Measurements from ENCODE around the gene MAGI2. TPM values are rescaled to one million over a fixed set of nuclear protein-coding genes. Genes with fewer than 3 reads are reported as not detected.

Gene MAGI2
- total RNA-seq (2014; rRNA removed; shearing (Covaris generic)) (4.1 and 8.1 TPM in 2 replicates), polyA plus RNA-seq (2016; fragmentation: Nextera tagmentation; extraction: Ambion mirVana) (2.2 and 3.5 TPM in 2 replicates)

DNA sequence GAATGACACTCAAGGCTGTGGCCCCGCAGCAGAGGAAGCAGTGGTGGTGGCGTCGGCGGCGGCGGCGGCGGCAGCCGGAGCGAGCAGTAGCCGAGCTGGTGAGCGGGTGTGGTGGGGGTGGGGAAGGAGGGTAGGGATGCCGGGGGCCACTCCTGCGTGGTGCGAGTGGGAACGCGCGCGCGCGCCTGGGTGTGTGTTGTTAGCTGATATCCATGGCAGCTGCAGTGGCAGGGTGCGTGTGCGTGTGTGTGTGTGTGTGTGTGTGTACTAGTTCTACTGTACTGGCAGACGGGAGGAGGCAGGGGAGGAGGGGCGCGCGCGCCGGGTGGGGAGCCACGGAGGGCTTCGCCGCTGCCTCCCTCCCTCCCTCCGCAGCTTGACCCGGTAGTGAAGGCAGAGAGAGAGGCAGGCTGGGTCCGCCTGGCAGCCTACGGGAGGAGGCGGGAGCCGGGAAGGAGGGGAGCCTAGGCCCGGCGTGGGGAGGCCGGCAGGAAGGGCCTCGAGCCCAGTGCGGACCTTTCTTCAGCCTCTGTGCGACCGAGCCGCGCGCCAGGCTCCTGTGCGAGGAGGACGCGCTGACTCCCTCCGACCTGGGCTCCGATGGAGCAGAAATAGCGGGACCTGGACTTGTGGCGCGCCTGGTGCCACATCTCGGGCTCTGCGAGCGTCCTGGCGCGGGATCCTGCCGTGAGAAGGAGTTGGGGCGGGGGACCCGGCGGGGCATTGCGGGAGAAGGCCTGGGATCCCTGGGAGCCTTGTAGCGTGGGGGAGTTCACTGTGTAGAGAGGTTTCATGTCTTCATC is at the start of gene MAGI2:
Gene MAGI2, minus strand, starts transcription at position 110 of the 803 bp plus-strand sequence. CDS start 347 bp downstream, outside the sequence.
- peak within 1 kb of the TSS; percentile 91 for H2AFZ ChIP-seq
- H3K36me3 ChIP-seq (ENCODE audit: low read depth): no peaks in the 10 kb centered on the region
- no peaks in the 10 kb centered on the region for H3K9me3 ChIP-seq (ENCODE audit: low read depth)
- in situ Hi-C loops (cut with MboI): no loop called here
- no peaks in the 10 kb centered on the region for H3K27me3 ChIP-seq (replicated peaks; ENCODE audit: insufficient read depth)
- H3K4me1 ChIP-seq (ENCODE audit: insufficient read depth): peaks cover 26% of the 10 kb centered on the region
- H3K4me3 ChIP-seq: peak within 1 kb of the TSS; percentile 83
- H3K27ac ChIP-seq: peak within 1 kb of the TSS; percentile 87
- TF ChIP-seq EZH2 (IDR thresholded peaks at IDR 0.05; ENCODE audit: insufficient read depth, poor library complexity, severe bottlenecking) (no peak), EZH2phosphoT487 (IDR thresholded peaks at IDR 0.05; ENCODE audit: insufficient read depth, low read depth) (no peak)
- WGBS, 2 experiments (ENCODE audit: low coverage in 1 of 2, low lambda C conversion rate in 2 of 2, missing lambda C conversion rate in 2 of 2): 1 to 2% methylated on average over 30 to 56 of the region's 67 CpGs
- H3F3A ChIP-seq (ENCODE audit: insufficient read depth): peaks cover 21% of the 10 kb centered on the region
- H3K9ac ChIP-seq: peak within 1 kb of the TSS; percentile 93
- H3K9me2 ChIP-seq (ENCODE audit: insufficient read depth): no peaks in the 10 kb centered on the region
- peaks cover 89% of the 10 kb centered on the region for H3K79me2 ChIP-seq (ENCODE audit: insufficient read depth)
- DNase-seq: peak; percentile 83
- peak within 1 kb of the TSS; percentile 100 for H3K4me2 ChIP-seq (ENCODE audit: unreplicated experiment)
- H4K20me1 ChIP-seq (ENCODE audit: insufficient read depth): no peaks in the 10 kb centered on the region

DNA sequence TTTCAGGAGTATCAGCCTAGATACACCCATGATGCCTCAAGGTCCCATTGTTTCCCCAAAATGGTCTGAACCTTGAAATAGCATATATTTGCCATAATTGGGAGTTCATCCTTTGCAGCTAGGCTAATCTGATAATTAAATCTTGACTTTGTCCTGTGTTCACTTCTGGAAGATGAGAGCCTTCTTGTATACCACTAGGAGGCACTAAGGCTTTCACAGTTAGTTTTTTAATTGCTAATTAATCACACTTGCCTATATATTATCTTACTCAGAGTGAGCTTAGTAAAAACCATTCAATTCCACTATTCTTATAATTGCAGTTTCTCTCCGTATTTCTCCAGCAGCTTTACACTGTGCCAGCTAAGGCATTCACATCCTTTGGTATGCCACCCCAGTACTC is 48.7 kb upstream of the MAGI2 start:
- H3K9ac ChIP-seq: no peak overlapping the region
- TF ChIP-seq EZH2 (IDR thresholded peaks at IDR 0.05; ENCODE audit: insufficient read depth, poor library complexity, severe bottlenecking) (no peak), EZH2phosphoT487 (IDR thresholded peaks at IDR 0.05; ENCODE audit: insufficient read depth, low read depth) (no peak)
- no peaks in the 10 kb centered on the region for H3K36me3 ChIP-seq (ENCODE audit: low read depth)
- no peaks in the 10 kb centered on the region for H3K79me2 ChIP-seq (ENCODE audit: insufficient read depth)
- no peak for DNase-seq
- H4K20me1 ChIP-seq (ENCODE audit: insufficient read depth): no peaks in the 10 kb centered on the region
- H3K4me3 ChIP-seq: no peak overlapping the region
- H3K4me1 ChIP-seq (ENCODE audit: insufficient read depth): peaks cover 20% of the 10 kb centered on the region
- H3K27me3 ChIP-seq (replicated peaks; ENCODE audit: insufficient read depth): no peaks in the 10 kb centered on the region
- WGBS, 2 experiments (ENCODE audit: low coverage in 1 of 2, low lambda C conversion rate in 2 of 2, missing lambda C conversion rate in 2 of 2): 65 to 73% methylated on average over 1 of the region's 1 CpG
- no peaks in the 10 kb centered on the region for H3K9me2 ChIP-seq (ENCODE audit: insufficient read depth)
- no peak overlapping the region for H2AFZ ChIP-seq
- H3K27ac ChIP-seq: no peak overlapping the region
- no peak overlapping the region for H3K4me2 ChIP-seq (ENCODE audit: unreplicated experiment)
- peaks cover 6% of the 10 kb centered on the region; the same call in 1 of the 2 replicates for H3F3A ChIP-seq (ENCODE audit: insufficient read depth)
- in situ Hi-C loops (cut with MboI): no loop called here
- H3K9me3 ChIP-seq (ENCODE audit: low read depth): no peaks in the 10 kb centered on the region

DNA sequence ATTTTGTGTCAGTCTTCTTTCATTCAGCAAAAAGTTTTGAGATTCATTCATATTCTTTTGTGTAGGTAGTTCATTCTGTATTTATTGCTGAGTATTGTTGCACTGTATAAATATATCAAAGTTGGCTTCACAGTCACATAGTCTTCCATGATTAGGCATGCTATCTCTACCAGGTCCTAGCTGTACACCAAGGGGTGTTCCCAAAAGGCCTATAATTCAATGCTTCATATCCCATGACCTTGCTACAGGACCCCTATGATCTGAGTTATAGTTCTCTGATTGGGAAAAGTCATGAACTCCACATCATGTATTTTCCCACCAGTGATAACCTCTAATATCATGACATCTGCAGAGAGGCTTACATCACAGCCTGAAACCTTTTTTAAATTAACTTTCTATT is 47.3 kb upstream of the MAGI2 start:
- Histone ChIP-seq H3K27ac (no peak overlapping the region), H3K27me3 (replicated peaks; ENCODE audit: insufficient read depth) (no peaks in the 10 kb centered on the region), H3F3A (ENCODE audit: insufficient read depth) (peaks cover 11% of the 10 kb centered on the region), H3K4me2 (ENCODE audit: unreplicated experiment) (no peak overlapping the region), H3K9me2 (ENCODE audit: insufficient read depth) (no peaks in the 10 kb centered on the region), H3K4me1 (ENCODE audit: insufficient read depth) (peaks cover 15% of the 10 kb centered on the region), H3K79me2 (ENCODE audit: insufficient read depth) (no peaks in the 10 kb centered on the region), H3K4me3 (no peak overlapping the region), H2AFZ (no peak overlapping the region), H4K20me1 (ENCODE audit: insufficient read depth) (no peaks in the 10 kb centered on the region), H3K36me3 (ENCODE audit: low read depth) (no peaks in the 10 kb centered on the region), H3K9me3 (ENCODE audit: low read depth) (no peaks in the 10 kb centered on the region), H3K9ac (no peak overlapping the region)
- DNase-seq: no peak
- TF ChIP-seq EZH2 (IDR thresholded peaks at IDR 0.05; ENCODE audit: insufficient read depth, poor library complexity, severe bottlenecking) (no peak), EZH2phosphoT487 (IDR thresholded peaks at IDR 0.05; ENCODE audit: insufficient read depth, low read depth) (no peak)
- in situ Hi-C loops (cut with MboI): no loop called here

DNA sequence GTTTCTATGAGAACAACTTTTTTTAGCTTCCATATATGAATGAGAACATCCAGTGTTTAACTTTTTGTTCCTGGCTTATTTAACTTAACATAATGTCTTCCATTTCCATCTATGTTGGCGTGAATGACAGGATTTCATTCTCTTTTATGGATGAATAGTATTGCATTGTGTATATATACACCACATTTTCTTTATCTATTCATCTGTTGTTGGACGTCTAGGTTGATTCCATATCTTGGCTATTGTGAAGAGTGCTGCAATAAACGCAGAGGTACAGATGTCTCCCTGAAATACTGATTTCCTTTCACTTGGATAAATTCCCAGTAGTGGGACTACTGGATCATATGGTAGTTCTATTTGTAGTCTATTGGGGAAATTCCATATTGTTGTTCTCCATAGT is 44.3 kb upstream of the MAGI2 start:
- Histone ChIP-seq H3K27me3 (replicated peaks; ENCODE audit: insufficient read depth) (no peaks in the 10 kb centered on the region), H3K9me3 (ENCODE audit: low read depth) (no peaks in the 10 kb centered on the region), H3K4me3 (no peak overlapping the region), H3K79me2 (ENCODE audit: insufficient read depth) (no peaks in the 10 kb centered on the region), H3K9me2 (ENCODE audit: insufficient read depth) (no peaks in the 10 kb centered on the region), H3K27ac (no peak overlapping the region), H3K36me3 (ENCODE audit: low read depth) (no peaks in the 10 kb centered on the region), H2AFZ (no peak overlapping the region), H3F3A (ENCODE audit: insufficient read depth) (peaks cover 23% of the 10 kb centered on the region), H3K9ac (no peak overlapping the region), H3K4me2 (ENCODE audit: unreplicated experiment) (no peak overlapping the region), H4K20me1 (ENCODE audit: insufficient read depth) (no peaks in the 10 kb centered on the region), H3K4me1 (ENCODE audit: insufficient read depth) (peaks cover 24% of the 10 kb centered on the region)
- TF ChIP-seq EZH2phosphoT487 (IDR thresholded peaks at IDR 0.05; ENCODE audit: insufficient read depth, low read depth): no peak
- TF ChIP-seq EZH2 (IDR thresholded peaks at IDR 0.05; ENCODE audit: insufficient read depth, poor library complexity, severe bottlenecking): no peak
- in situ Hi-C loops (cut with MboI): no loop called here
- no peak for DNase-seq
- WGBS, 2 experiments (ENCODE audit: low coverage in 1 of 2, low lambda C conversion rate in 2 of 2, missing lambda C conversion rate in 2 of 2): 83 to 91% methylated on average over 3 of the region's 3 CpGs
